ENCODE results near the gene ARHGEF28.

ARHGEF28 gene

GRCh38 chr5:73692166-73692640 lies 66.2 kb downstream of the ARHGEF28 start:
- no peak for FAIRE-seq
- no peak for TF ChIP-seq CTCF (IDR thresholded peaks at IDR 0.05; ENCODE audit: insufficient read depth, missing control alignments)
- no peak for DNase-seq (ENCODE audit: insufficient read length, low spot score)

DNA sequence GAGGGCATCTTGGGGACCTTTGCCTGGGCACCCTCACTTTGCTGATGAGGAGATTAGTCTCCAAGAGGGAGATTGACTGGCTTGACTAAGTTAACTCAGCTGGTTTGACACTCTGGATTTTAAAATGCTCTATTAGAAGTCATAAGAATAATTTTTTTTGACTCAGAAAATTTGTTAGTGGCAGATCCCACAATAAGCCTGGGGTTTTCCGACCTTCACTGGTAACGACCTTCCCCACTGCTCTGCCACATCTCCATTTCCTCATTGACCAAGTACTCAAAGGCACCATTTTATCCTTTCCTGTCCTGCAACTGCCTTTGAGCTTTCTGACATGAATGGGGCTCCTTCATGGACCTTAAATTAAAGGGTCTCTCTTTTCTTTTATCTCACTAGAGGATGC lies 67.0 kb downstream of the ARHGEF28 start:
- DNase-seq (ENCODE audit: insufficient read length, low spot score), result no peak
- TF ChIP-seq CTCF (IDR thresholded peaks at IDR 0.05; ENCODE audit: insufficient read depth, missing control alignments), result no peak
- no peak for FAIRE-seq

- DNase-seq (ENCODE audit: insufficient read length, low spot score) (no peak), FAIRE-seq (no peak)
- TF ChIP-seq CTCF (IDR thresholded peaks at IDR 0.05; ENCODE audit: insufficient read depth, missing control alignments), result peak; percentile 52
Observed at GRCh38 chr5:73693573-73694061, 67.6 kb downstream of the ARHGEF28 start.

DNA sequence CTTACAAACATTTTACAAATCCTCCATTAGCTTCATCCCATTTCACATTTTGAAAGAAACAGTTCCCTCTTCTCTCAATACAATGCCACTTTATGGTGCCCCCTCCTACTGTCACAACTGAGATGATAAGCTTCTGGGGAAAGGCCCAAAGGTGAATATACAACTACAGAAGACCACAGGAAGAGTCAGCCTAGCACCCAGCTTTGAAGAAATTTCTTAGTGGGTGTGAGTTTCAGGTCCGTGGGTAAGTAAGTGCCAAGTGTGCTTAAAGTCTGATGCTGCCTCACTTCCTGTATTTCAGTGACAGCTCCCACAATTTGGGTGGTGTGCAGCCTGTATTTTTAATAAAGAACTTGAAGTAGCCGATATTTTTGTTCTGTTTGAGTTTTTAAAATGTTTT lies 68.1 kb downstream of the ARHGEF28 start:
- DNase-seq (ENCODE audit: insufficient read length, low spot score), result no peak
- no peak for FAIRE-seq
- TF ChIP-seq CTCF (IDR thresholded peaks at IDR 0.05; ENCODE audit: insufficient read depth, missing control alignments), result no peak

GRCh38 chr5:73698011-73698410 lies 72.0 kb downstream of the ARHGEF28 start:
- no peak for DNase-seq (ENCODE audit: insufficient read length, low spot score)

DNA sequence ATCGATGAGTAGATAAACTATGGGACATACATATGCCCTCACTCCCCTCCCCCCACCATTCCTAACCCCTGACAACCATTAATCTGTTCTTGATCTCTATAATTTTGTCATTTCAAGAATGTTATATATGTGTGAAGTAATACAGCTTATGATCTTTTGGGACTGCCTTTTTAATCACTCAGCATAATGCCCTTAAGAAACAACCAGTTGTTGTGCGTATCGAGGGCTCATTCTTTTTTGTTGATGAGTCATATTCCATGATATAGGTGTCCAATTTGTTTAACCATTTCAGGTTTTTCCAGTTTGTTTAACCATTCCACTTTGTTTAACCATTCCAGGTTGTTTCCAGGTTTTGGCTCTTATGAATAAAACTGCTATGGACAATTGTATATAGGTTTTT lies 75.6 kb downstream of the ARHGEF28 start:
- no peak for FAIRE-seq
- DNase-seq (ENCODE audit: insufficient read length, low spot score), result no peak
- no peak for TF ChIP-seq CTCF (IDR thresholded peaks at IDR 0.05; ENCODE audit: insufficient read depth, missing control alignments)

More at GRCh38 chr5:73698011-73698410, 72.0 kb downstream of the ARHGEF28 start:
- FAIRE-seq, result no peak
- no peak for TF ChIP-seq CTCF (IDR thresholded peaks at IDR 0.05; ENCODE audit: insufficient read depth, missing control alignments)

DNA sequence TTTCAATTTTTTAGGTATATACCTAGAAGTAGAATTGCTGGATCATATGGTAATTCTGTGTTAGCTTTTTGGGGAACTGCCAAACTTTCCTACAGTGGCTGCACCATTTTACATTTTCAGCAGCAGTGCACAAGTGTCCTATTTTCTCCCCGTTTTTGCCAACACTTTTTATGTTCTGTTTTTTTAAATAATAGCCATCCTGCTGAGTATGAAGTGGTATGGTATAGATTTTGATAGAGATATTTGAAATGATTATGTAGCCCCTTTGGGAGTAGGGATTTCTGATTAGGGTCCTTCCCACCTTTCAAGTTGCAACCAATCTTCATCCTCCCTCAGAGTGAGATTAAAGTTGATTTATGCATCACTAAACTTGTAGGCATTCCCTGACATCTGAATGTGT lies 76.5 kb downstream of the ARHGEF28 start:
- no peak for TF ChIP-seq CTCF (IDR thresholded peaks at IDR 0.05; ENCODE audit: insufficient read depth, missing control alignments)
- no peak for DNase-seq (ENCODE audit: insufficient read length, low spot score)
- no peak for FAIRE-seq

All from D721Med (cell line).